ENCODE results near the gene FTO.

Gene FTO

DNA sequence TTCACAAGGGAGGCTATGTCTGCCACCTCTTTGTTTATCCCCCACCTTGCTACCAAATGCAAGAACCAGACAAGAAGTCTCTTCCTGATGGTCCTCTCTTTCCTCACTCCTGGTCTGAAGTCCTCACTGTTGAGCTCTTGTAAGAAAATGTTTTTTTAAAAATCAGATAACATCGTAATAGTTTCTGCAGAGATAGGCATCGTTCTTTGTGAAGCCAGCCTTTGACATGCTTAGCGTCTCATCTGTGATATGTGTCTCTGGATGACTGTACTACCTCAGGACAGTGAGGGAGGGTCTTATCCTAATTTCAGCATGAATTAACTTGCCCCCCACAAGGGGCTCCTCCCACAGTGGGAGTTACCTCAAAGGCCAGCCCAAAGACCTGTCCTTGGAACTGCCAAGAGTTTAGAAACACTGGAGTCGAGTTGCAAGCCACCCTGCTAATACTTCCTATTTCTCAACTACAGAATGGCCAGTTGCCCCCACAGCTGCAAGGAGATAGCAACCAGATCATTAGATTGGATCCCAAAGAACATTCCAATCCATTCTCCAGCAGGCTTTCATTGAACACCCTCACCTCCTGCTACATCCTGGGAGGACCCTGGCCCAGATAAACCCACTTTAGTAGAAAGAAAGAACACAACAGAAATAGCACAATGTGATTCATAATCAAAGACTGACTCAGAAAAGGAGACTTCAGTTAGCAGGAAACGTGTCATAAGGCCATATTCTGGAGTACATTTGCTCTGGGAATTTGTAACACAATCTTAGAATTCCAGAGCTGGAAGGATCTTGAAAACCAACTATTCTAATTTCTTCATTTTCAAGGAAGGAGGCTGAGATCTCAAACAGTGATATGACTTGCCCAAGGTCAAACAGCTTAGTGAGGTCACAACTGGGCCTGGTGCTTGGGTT is 431.7 kb downstream of the FTO start:
- in situ Hi-C loops (cut with HindIII; ENCODE audit: low sequenced_read_pairs): no loop called here

GRCh38 chr16:54136276-54136625 is 432.3 kb downstream of the FTO start:
- in situ Hi-C loops (cut with HindIII; ENCODE audit: low sequenced_read_pairs): no loop called here

DNA sequence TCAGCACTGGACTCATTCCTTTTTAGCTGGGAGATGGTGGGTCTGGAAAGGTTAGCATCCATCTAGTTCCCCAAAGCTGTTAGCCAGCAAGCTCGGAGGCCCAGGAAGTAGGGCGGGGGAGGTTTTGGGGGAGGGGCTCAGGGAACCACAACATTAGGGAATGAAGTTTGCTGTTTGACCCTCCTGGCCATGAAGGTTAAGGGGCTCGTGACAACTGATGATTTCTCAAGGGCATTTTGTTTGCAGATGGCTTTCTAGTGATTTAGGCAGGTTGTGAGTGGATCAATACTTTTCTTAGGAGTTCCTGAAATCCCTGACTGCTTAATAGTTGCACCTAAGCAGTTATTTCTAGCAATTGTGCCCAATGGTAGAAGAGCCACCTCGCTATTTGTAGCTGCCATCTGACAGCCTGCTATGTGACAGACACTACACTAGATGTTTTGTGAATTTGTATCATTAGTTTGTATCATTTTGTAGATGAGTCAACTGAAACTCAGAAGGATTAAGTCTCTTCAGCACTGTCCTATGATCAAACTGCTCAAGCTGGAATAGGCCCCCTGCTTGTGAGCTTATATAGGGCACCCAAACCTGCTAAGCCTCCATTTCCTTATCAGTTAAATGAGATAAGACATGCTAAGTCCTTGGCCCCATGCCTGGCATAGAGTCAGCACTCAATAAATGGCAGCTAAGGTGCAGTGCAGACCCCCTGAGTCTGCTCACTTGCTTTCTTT is 436.3 kb downstream of the FTO start:
- in situ Hi-C loops (cut with HindIII; ENCODE audit: low sequenced_read_pairs): no loop called here

DNA sequence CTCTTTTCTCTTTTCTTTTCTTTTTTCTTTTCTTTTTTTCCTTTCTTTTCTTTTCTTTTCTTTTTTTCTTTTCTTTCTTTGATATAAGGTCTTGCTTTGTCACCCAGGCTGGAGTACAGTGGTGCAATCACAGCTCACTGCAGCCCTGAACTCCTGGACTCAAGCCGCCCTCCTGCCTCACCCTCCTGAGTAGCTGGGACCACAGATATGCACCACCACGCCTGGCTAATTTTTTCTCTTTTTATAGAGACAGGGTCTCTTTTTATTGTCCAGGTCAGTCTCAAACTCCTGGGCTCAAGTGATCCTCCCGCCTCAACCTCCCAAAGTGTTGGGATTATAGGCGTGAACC is 436.8 kb downstream of the FTO start:
- in situ Hi-C loops (cut with HindIII; ENCODE audit: low sequenced_read_pairs): no loop called here

DNA sequence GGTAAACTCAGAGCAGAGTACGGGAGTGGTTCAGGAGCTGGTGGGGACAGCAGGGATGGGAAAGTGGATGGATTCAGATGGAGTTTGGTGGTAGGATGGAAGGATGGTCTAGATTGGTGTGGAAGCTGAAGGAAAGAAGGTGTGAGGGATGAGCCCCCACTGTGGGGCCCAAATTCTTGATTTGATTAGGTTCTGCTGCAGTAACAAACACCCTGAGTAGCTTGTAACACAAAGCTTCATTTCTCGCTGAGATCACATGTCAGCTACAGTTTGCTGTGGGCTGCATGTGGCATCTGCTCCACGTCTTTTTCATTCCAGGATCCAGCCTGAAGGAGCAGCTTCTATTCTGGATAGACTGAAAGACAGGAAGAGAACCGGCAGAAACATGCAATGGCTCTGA is 438.8 kb downstream of the FTO start:
- in situ Hi-C loops (cut with HindIII; ENCODE audit: low sequenced_read_pairs): no loop called here

GRCh38 chr16:54143410-54143809 is 439.5 kb downstream of the FTO start:
- in situ Hi-C loops (cut with HindIII; ENCODE audit: low sequenced_read_pairs): no loop called here

GRCh38 chr16:54143934-54144571 is 440.1 kb downstream of the FTO start:
- in situ Hi-C loops (cut with HindIII; ENCODE audit: low sequenced_read_pairs): no loop called here

DNA sequence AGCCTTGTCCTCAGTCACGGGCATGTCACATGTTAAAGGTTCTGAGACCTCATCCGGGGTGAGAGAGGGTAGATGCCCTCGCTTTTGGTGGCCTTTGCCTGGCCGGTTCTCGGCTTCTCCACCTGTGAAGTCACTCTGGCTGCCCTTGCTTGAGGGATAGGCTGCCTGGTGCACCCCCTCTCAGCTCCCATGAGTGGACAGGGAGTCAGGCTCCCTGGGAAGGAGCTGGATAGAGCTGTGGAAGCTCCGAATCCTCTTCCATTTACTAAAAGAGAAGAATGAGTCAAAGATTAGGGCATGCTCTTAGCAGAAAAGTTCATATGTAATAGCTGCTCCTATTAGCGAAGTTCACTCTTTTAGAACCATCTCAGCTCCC is 440.6 kb downstream of the FTO start:
- in situ Hi-C loops (cut with HindIII; ENCODE audit: low sequenced_read_pairs): no loop called here

- in situ Hi-C loops (cut with HindIII; ENCODE audit: low sequenced_read_pairs): no loop called here
Measured at GRCh38 chr16:54145881-54146280, 441.9 kb downstream of the FTO start.

DNA sequence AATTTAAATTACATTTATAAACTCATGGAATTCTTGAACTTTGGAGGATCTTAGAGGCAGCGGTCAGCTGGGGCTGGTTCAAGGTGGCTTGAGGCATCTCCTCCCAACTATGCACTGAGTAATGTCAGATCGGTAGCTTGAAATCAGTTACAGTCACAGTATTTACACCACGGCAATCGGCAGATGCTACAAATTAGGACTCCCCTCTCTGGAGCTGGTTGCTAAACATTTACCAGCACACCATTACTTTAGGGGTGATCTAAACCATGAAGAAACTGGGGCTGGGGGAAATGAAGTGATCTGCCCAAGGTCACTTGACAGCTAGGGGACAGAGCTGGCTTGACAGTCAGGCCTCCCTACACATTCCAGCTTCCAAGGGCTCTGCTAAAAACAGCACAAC is 445.0 kb downstream of the FTO start:
- in situ Hi-C loops (cut with HindIII; ENCODE audit: low sequenced_read_pairs): no loop called here

GRCh38 chr16:54150861-54151260 is 446.9 kb downstream of the FTO start:
- in situ Hi-C loops (cut with HindIII; ENCODE audit: low sequenced_read_pairs): loop anchor here (5.0 kb wide), 2 partner anchors 56 to 74 kb away; no protein-coding TSS in a partner anchor

GRCh38 chr16:54152362-54153239 is 448.6 kb downstream of the FTO start:
- in situ Hi-C loops (cut with HindIII; ENCODE audit: low sequenced_read_pairs): loop anchor here (5.0 kb wide), 2 partner anchors 55 to 75 kb away; no protein-coding TSS in a partner anchor

GRCh38 chr16:54153240-54153934 is 449.4 kb downstream of the FTO start:
- in situ Hi-C loops (cut with HindIII; ENCODE audit: low sequenced_read_pairs): loop anchor here (5.0 kb wide), 2 partner anchors 54 to 76 kb away; no protein-coding TSS in a partner anchor

DNA sequence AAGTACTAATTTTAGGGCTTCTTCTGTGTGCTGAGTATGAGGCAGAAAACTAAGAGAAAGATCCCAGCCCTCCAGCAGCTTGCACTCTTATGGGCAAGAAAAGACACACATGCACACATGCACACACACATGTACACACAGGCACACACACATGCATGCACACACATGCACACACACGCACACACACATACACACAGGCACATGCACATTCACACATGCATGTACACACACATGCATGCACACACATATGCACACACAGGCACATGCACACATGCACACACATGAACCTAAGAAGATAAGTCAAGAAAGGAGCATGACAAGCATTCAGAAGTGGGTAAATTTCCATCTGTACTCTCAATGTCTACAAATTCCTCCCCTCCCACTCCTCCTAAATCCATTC is 452.4 kb downstream of the FTO start:
- in situ Hi-C loops (cut with HindIII; ENCODE audit: low sequenced_read_pairs): no loop called here

GRCh38 chr16:54158986-54159385 is 455.0 kb downstream of the FTO start:
- in situ Hi-C loops (cut with HindIII; ENCODE audit: low sequenced_read_pairs): no loop called here

GRCh38 chr16:54159490-54160080 is 455.6 kb downstream of the FTO start:
- in situ Hi-C loops (cut with HindIII; ENCODE audit: low sequenced_read_pairs): no loop called here

DNA sequence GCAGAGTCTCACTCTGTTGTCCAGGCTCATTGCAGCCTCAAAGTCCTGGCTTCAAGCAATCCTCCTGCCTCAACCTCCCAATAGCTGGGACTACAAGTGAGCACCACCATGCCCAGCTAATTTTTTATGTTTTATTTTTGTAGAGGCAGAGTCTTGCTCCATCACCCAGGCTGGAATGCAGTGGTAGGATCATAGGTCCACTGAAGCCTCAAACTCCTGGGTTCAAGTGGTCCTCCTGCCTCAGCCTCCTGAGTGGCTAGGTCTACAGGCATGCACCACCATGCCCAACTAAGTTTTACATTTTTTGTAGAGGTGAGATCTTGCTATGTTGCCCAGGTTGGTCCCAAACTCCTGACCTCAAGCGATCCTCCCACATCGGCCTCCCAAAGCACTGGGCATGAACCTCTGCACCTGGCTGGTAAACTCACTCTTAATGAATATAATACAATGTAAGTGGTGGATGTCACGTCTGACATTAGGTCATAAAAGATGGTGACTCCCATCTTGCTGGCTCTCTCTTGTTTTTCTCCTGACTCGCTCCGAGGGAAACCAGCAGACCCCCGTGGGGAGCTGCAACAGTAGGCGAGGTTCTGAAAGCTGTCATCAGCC is 456.4 kb downstream of the FTO start:
- in situ Hi-C loops (cut with HindIII; ENCODE audit: low sequenced_read_pairs): no loop called here

DNA sequence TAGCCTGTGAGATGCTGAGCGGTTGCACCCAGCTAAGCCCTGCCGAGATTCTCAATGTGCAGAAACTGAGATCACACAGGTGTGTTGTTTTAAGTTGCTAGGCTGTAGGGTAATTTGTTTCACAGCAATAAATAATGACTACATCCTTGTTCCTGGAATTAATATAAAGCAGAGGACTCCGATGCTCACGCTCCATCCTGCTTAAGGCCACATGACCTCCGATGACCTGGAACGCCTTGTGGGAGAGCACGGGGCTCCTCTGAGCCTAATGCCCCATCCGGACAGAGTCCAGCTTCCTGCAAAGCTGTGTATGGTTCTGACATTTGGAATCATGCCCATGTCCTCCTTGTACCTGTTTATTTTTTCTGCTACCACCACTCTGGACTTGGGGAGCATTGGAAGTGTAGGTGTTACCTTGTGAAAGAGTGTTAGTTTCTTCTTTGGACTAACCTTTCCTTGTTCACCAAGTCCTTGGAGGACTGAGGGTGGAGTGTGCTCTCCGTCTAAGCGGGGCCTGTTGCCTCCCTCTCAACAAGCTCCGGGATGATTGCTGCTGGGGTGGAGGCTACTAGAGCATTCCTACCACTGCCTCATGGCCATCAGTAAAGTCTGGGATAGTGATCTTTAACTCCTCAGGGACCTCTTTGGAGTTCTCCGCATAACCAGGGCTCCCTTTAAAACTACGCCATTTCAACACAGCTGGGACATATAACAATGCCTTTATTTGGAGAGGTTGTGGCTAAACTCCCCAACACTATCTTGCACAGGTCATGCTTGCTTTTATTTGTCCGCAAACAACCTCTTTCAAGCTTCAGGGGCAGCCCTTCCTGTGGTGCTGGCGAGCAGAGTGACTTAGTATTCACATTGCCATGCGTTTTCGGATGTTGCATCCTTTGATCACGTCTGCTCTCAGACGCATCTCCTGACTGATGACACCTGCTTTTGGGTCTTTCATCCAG is 457.3 kb downstream of the FTO start:
- in situ Hi-C loops (cut with HindIII; ENCODE audit: low sequenced_read_pairs): no loop called here
